Pancreas (tissue), 10 donors: ENCODE results near the gene ADIPOQ. TPM values are rescaled to one million over a fixed set of nuclear protein-coding genes. Genes with fewer than 3 reads are reported as not detected.

Experiments used
- ATAC-seq, 4 donors: fragments of 200-7000 bp; cut with Tn5 transposase; one replicate each; pipeline versions ENCODE4 v1.8.0 to v1.9.1; 2020; ENCODE audit warnings: mild to moderate bottlenecking in 4 of 4, moderate library complexity in 4 of 4
- DNase-seq, 6 donors: peaks; one replicate each; pipeline ENCODE4 v3.0.0-alpha.2; 2020
- FAIRE-seq: peaks from 2 replicates; lab custom pipeline; 2012; peaks lifted over from hg19 to GRCh38; lab: Jason Lieb, UNC
- H3K27ac ChIP-seq, 4 donors: fragments of 200-600 bp; sonication (generic); 1 replicate in 3 of 4; 2 replicates in 1 of 4; pipeline versions ENCODE4 v1.5.0 to v1.8.0; 2020
- H3K27me3 ChIP-seq, 4 donors: fragments of 200-600 bp; one replicate each; pipeline ENCODE4 v1.8.0; 2021
- H3K36me3 ChIP-seq, 3 donors: fragments of 200-600 bp; sonication (generic) in 1 of 3; one replicate each; pipeline versions ENCODE4 v1.5.0 to v1.8.0; 2020 to 2021
- H3K4me1 ChIP-seq, 3 donors: fragments of 200-600 bp; one replicate each; pipeline ENCODE4 v1.8.0; 2021
- H3K4me3 ChIP-seq, 4 donors: fragments of 200-600 bp; sonication (generic) in 2 of 4; one replicate each; pipeline versions ENCODE4 v1.5.0 to v1.8.0; 2020 to 2021
- H3K9me3 ChIP-seq, 4 donors: fragments of 200-600 bp; one replicate each; pipeline ENCODE4 v1.8.0; 2021
- WGBS, 2 donors: extraction: QIAGEN DNeasy Blood & Tissue Kit; methylation state at CpG; one replicate each; pipeline ENCODE4 v1.1.7; 2013; 5-methylcytosine and 5-hydroxymethylcytosine counted together
- intact Hi-C, 3 donors: fragments of 100-400 bp; cut with DNase I; formaldehyde crosslinking; loops; one replicate each; pipeline versions ENCODE4 v1.11.1 to v1.14.2; 2022
- polyA plus RNA-seq, 2 donors: library from polyadenylated mRNA; stranded (reverse); fragments of 200-250 nt; gene quantifications; one replicate each; pipeline ENCODE4 v1.2.3, GENCODE V29; 2013
- total RNA-seq, 6 donors: library from RNA; stranded (reverse); fragmentation: NEBNext Ultra II Directional in 4 of 6; extraction: Animal tissue kit (Norgen Biotek cat#: 25700) in 4 of 6; gene quantifications; one replicate each; pipeline versions ENCODE4 v1.2.1 to v1.2.4, GENCODE V29; 2021 to 2023
- TF ChIP-seq, protein P1 (sequence below), 4 donors: fragments of 200-600 bp; sonication (generic) in 3 of 4; IDR thresholded peaks; one replicate each; pipeline versions ENCODE4 v1.5.0 to v1.8.0; 2021; ENCODE audit warnings: antibody characterized with exemption in 4 of 4
- donor health status: healthy with polysubstance abuse.
- donor health status: DM: no; HTN: no; CAD: no; lungs with moderate emphysema.
- donor health status: DM: no; HTN: no; CAD: no.
- donor health status: control.
- donor health status: control.
- donor health status: Bipolar disorder and iron deficiency.
- donor health status: DM: yes; HTN: yes; CAD: no.
- donor health status: DM: no; HTN: no; CAD: no.
- donor health status: DM: no; HTN: no; CAD: no.
- donor health status: DM: yes; HTN: yes; CAD: no.

Gene ADIPOQ
- total and polyA plus RNA-seq, 8 donors = 0.03 to 15.1 (median 0.72) TPM

DNA sequence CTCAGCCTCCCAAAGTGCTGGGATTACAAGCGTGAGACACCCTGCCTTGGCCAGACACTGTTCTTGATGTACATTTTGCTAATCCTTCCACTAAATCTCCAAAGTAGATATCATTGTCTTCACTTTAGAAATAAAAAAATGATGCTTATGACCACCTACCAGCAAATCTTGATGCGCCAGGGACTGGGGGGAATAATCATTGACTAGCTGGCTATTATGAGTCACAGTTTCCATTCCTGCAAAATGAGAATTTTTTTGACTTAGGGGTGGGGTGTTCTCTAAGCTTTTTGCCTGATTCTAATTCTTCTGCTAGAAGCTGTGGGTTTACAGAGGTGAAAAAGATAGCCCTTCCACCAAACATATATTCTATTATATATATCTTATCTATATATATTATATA, 19.1 kb upstream of the ADIPOQ start:
- no peak overlapping the region for H3K4me3 ChIP-seq
- peaks cover 0 to 16% (median 2%) of the 10 kb centered on the region in 4 donors for H3K27me3 ChIP-seq
- TF ChIP-seq, protein P1, sequence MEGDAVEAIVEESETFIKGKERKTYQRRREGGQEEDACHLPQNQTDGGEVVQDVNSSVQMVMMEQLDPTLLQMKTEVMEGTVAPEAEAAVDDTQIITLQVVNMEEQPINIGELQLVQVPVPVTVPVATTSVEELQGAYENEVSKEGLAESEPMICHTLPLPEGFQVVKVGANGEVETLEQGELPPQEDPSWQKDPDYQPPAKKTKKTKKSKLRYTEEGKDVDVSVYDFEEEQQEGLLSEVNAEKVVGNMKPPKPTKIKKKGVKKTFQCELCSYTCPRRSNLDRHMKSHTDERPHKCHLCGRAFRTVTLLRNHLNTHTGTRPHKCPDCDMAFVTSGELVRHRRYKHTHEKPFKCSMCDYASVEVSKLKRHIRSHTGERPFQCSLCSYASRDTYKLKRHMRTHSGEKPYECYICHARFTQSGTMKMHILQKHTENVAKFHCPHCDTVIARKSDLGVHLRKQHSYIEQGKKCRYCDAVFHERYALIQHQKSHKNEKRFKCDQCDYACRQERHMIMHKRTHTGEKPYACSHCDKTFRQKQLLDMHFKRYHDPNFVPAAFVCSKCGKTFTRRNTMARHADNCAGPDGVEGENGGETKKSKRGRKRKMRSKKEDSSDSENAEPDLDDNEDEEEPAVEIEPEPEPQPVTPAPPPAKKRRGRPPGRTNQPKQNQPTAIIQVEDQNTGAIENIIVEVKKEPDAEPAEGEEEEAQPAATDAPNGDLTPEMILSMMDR (IDR thresholded peaks at IDR 0.05) = no peak
- ATAC-seq (no peak), DNase-seq (no peak), FAIRE-seq (no peak)
- H3K36me3 ChIP-seq = no peaks in the 10 kb centered on the region
- H3K27ac ChIP-seq = no peak overlapping the region
- no peaks in the 10 kb centered on the region for H3K9me3 ChIP-seq
- no peaks in the 10 kb centered on the region for H3K4me1 ChIP-seq
- intact Hi-C loops = loop anchor here in 1 of 3 donors (5.0 kb wide), 1 partner anchor 211 kb away; the partner anchor contains the start of gene AHSG
- WGBS, 2 donors = 46 to 54% methylated on average over 2 of the region's 2 CpGs

DNA sequence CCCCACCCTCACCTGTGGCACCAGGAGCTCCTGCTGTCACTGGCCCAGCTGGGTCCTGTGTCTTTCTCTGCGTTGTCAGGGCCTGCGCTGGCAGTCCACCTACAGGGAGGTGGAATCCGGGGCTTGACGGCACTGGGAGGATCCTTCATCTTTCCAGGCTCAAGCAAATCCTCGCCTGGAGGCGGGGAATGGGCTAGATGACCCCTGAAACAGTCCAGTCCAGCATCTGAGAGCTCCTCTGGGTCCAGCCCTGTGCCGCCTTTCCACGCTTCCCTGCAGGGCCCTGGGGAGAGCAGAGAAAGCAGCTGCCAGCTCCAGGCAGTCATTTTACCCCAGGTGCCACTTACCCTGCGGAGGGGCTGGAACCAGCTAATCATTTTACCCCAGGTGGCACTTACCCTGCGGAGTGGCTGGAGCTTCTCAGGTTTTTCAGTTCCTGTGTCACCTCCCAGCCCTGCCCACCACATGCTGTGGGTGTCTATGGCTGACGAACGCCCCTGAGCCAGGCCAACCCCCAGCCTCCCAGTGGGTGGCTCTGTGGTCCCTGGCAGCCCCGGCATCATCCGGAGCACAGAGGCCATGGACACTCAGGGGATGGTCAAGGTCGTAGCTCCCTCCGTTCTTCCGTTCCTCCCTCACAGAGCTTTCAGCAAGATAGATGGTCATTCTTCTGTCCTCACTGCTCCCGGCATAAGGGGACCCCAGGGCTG, 17.9 kb upstream of the ADIPOQ start:
- Histone ChIP-seq H3K36me3 (no peaks in the 10 kb centered on the region), H3K4me3 (no peak overlapping the region), H3K27ac (no peak overlapping the region), H3K4me1 (no peaks in the 10 kb centered on the region), H3K9me3 (no peaks in the 10 kb centered on the region), H3K27me3 (peaks cover 0 to 27% (median 4%) of the 10 kb centered on the region in 4 donors)
- TF ChIP-seq, protein P1 (IDR thresholded peaks at IDR 0.05) = no peak
- DNase-seq = no peak
- ATAC-seq = no peak
- WGBS, 2 donors = 31 to 33% methylated on average over 18 of the region's 18 CpGs
- intact Hi-C loops = loop anchor here in 1 of 3 donors (5.0 kb wide), 1 partner anchor 212 kb away; the partner anchor contains the start of gene AHSG
- no peak for FAIRE-seq

DNA sequence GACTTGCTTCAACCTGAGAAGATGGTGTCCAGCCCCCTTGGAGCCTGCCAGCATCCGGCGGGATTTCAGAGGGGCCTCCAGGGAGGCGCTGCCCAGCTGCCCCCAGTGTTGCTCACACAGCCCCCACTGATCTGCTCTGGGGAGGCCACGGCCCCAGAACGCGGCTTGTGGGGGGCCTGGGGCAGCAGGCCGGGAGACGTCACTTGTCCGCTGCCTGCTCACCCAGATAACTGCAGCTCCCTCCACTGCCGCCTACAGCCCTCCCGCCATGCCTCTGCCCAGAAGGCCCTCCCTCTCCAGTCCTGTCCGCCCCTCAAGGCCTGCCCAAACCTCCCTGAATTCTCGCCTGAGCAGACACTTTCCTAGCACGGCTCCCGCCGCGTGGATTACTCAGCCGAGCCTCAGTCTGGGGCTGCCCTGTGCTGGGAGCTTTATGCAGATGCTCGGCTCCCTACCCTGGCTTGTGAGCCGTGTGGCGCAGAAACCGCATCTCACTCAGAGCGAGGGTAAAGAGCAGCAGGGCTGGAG, 17.2 kb upstream of the ADIPOQ start:
- H3K27me3 ChIP-seq = peaks cover 0 to 28% (median 4%) of the 10 kb centered on the region in 4 donors
- FAIRE-seq (no peak), ATAC-seq (peak in 1 of 4 donors; percentile 13), DNase-seq (peak in 2 of 6 donors; percentile 56 to 60)
- intact Hi-C loops = no loop called here
- H3K36me3 ChIP-seq = no peaks in the 10 kb centered on the region
- no peak overlapping the region for H3K4me3 ChIP-seq
- no peak overlapping the region for H3K27ac ChIP-seq
- H3K9me3 ChIP-seq = no peaks in the 10 kb centered on the region
- H3K4me1 ChIP-seq = no peaks in the 10 kb centered on the region
- WGBS, 2 donors = 18 to 20% methylated on average over 22 to 23 of the region's 23 CpGs
- TF ChIP-seq, protein P1 (IDR thresholded peaks at IDR 0.05) = no peak

DNA sequence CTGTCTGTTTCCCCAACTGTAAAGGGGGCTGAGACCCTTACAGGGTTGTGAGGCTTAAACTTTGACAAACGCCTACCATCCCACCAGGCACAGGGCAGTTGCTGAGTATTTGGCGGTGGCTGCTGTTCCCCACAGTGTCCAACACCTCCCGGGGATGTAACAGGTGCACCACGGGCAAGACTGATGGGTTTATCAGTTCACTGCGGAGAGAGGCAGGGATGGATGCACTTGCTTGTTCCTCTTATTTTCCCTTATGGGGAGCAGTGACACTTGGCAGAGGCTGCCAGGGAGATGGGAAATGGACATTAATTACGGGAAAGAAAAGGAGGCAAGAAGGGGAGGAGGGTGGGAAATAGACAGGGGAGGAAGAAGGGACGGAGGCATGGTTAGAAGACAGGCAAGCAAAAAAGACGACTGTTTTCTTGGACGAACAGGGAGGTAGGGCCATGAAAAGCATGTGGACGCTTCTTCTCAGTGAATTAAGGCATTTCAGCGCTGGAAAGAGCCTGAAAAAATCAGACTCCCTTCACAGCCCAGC, 16.6 kb upstream of the ADIPOQ start:
- TF ChIP-seq, protein P1 (IDR thresholded peaks at IDR 0.05) = no peak
- H3K27me3 ChIP-seq = peaks cover 0 to 29% (median 4%) of the 10 kb centered on the region in 4 donors
- DNase-seq (no peak), ATAC-seq (no peak), FAIRE-seq (no peak)
- no peaks in the 10 kb centered on the region for H3K36me3 ChIP-seq
- H3K4me3 ChIP-seq = no peak overlapping the region
- no peaks in the 10 kb centered on the region for H3K9me3 ChIP-seq
- H3K27ac ChIP-seq = no peak overlapping the region
- no peaks in the 10 kb centered on the region for H3K4me1 ChIP-seq
- intact Hi-C loops = no loop called here
- 40 to 41% methylated on average over 11 of the region's 11 CpGs for WGBS, 2 donors
